Caco-2 (cell line): ENCODE measurements around the gene UGT1A4. TPM values are rescaled to one million over a fixed set of nuclear protein-coding genes. Genes with fewer than 3 reads are reported as not detected.

Experiments
- BruUV-seq: library from RNA; stranded (reverse); fragments of 400-500 nt; replicated peaks from 2 replicates; lab custom pipeline; 2021; lab: Mats Ljungman, UMichigan
- CTCF ChIA-PET: fragments of 300-600 bp; sonication (Branson Sonifier 250); formaldehyde crosslinking; loops from one replicate; lab custom pipeline; 2022; ENCODE audit warnings: antibody characterized with exemption; lab: Charles Lee
- POLR2A ChIA-PET: fragments of 300-600 bp; sonication (Branson Sonifier 250); formaldehyde crosslinking; loops from one replicate; lab custom pipeline; 2022; ENCODE audit warnings: antibody characterized with exemption; lab: Charles Lee
- DNase-seq, 2 experiments: peaks; one replicate each; pipeline versions ENCODE4 v3.0.0 to v3.0.0-alpha.2; 2020 to 2022
- H3K27me3 ChIP-seq: replicated peaks from 2 replicates; pipeline ENCODE4 v1.6.0; 2011; ENCODE audit warnings: low read length; ENCODE audit not compliant: control insufficient read depth, insufficient read depth
- H3K36me3 ChIP-seq: 2 replicates; pipeline ENCODE4 v1.5.1; 2011; ENCODE audit warnings: low read length; ENCODE audit not compliant: control insufficient read depth, insufficient read depth
- H3K4me1 ChIP-seq: fragments of 250-450 bp; sonication (Bioruptor Pico); 2 replicates; pipeline ENCODE4 v1.5.1; 2020; ENCODE audit warnings: mild to moderate bottlenecking
- H3K4me3 ChIP-seq: 2 replicates; pipeline ENCODE4 v1.5.1; 2011; ENCODE audit warnings: low read depth, mild to moderate bottlenecking, control low read depth, low read length
- H3K9me3 ChIP-seq: fragments of 250-450 bp; sonication (Bioruptor Pico); 2 replicates; pipeline ENCODE4 v1.5.1; 2020; ENCODE audit warnings: mild to moderate bottlenecking, moderate library complexity
- H3K27ac Mint-ChIP-seq: one replicate; pipeline ENCODE4 v1.8.0; 2022; ENCODE audit warnings: mixed read lengths; ENCODE audit not compliant: unreplicated experiment
- H3K27me3 Mint-ChIP-seq: one replicate; pipeline ENCODE4 v1.8.0; 2022; ENCODE audit warnings: mixed read lengths; ENCODE audit not compliant: insufficient read depth, unreplicated experiment
- H3K36me3 Mint-ChIP-seq: one replicate; pipeline ENCODE4 v1.8.0; 2022; ENCODE audit warnings: mild to moderate bottlenecking, mixed read lengths; ENCODE audit not compliant: insufficient read depth, unreplicated experiment
- H3K4me1 Mint-ChIP-seq: one replicate; pipeline ENCODE4 v1.8.0; 2022; ENCODE audit warnings: low read depth, mixed read lengths; ENCODE audit not compliant: unreplicated experiment
- H3K4me3 Mint-ChIP-seq: one replicate; pipeline ENCODE4 v1.8.0; 2022; ENCODE audit warnings: mild to moderate bottlenecking, moderate library complexity, mixed read lengths; ENCODE audit not compliant: unreplicated experiment
- H3K9me3 Mint-ChIP-seq: one replicate; pipeline ENCODE4 v1.8.0; 2022; ENCODE audit warnings: mixed read lengths; ENCODE audit not compliant: unreplicated experiment
- CTCF ChIP-seq, 2 experiments: fragments of 200-600 bp in 1 of 2; IDR thresholded peaks; 1 replicate in 1 of 2; 2 replicates in 1 of 2; pipeline versions ENCODE4 v1.5.1 to v1.8.0; 2011 to 2022; ENCODE audit warnings: antibody characterized with exemption in 1 of 2, control low read depth in 1 of 2, inconsistent platforms in 1 of 2, low read depth in 1 of 2, low read length in 1 of 2, mild to moderate bottlenecking in 1 of 2, moderate library complexity in 1 of 2; ENCODE audit not compliant: insufficient read depth in 1 of 2, severe bottlenecking in 1 of 2, unreplicated experiment in 1 of 2
- intact Hi-C: fragments of 100-400 bp; cut with micrococcal nuclease; formaldehyde crosslinking; loops from one replicate; pipeline ENCODE4 v1.10.0; 2022; ENCODE audit not compliant: unreplicated experiment
- total RNA-seq: library from RNA; stranded (reverse); gene quantifications from 2 replicates; pipeline ENCODE4 v1.2.3, GENCODE V29; 2022

UGT1A4 gene
- total RNA-seq, 1 experiment from 2014 or later: 0.79 TPM

DNA sequence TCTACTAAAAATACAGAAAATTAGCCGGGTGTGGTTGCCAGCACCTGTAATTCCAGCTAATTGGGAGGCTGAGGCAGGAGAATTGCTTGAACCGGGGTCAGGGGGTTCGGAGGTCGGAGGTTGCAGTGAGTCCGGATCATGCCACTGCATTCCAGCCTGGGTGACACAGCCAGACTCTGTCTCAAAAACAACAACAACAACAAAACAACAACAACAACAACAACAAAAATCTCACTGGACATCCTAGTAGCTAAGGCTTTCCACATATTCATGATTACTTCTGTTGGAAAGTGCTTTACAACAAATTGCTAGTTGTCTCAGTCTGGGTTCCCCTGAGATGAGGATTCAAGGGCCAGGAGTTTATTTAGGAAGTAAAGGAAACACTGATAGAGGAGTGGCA lies 55.3 kb downstream of the UGT1A4 start:
- H3K4me1 ChIP-seq: no peaks in the 10 kb centered on the region
- H3K27me3 ChIP-seq: no peaks in the 10 kb centered on the region
- Mint-ChIP-seq H3K27ac (no peak overlapping the region), H3K4me3 (no peak overlapping the region), H3K27me3 (no peaks in the 10 kb centered on the region), H3K4me1 (no peaks in the 10 kb centered on the region), H3K36me3 (peaks cover 30% of the 10 kb centered on the region), H3K9me3 (peaks cover 10% of the 10 kb centered on the region)
- no peak for DNase-seq
- no TSS peak for BruUV-seq
- H3K4me3 ChIP-seq: no peak overlapping the region
- POLR2A ChIA-PET: no interaction called here
- CTCF ChIA-PET: no interaction called here
- no peaks in the 10 kb centered on the region for H3K9me3 ChIP-seq
- intact Hi-C loops: no loop called here
- no peak for TF ChIP-seq CTCF (IDR thresholded peaks at IDR 0.05; ENCODE audit: insufficient read depth in 1 of 2, low read depth in 1 of 2, low read length in 1 of 2, severe bottlenecking in 1 of 2, unreplicated experiment in 1 of 2)
- no peaks in the 10 kb centered on the region for H3K36me3 ChIP-seq

DNA sequence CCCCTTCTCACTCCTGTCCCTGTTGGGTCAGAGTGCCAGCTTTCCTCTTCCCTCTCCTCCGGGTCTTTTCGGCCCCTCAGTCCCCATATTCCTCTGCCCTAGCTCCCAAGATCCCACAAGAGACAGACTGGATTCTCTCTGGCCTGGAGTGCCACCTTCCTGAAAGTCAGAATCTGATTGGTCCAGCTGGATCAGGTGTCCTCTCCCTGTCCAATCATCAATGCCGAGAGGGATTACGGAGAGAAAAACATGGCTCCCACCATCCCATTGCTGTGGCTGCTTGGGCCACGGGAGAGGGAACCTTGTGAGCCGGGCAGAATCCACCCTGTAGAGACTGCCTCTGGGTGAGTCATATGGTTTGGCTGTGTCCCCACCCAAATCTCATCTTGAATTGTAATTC lies 56.9 kb downstream of the UGT1A4 start:
- Histone ChIP-seq H3K4me3 (no peak overlapping the region), H3K9me3 (no peaks in the 10 kb centered on the region), H3K4me1 (no peaks in the 10 kb centered on the region), H3K27me3 (no peaks in the 10 kb centered on the region), H3K36me3 (no peaks in the 10 kb centered on the region)
- no peak for TF ChIP-seq CTCF (IDR thresholded peaks at IDR 0.05; ENCODE audit: insufficient read depth in 1 of 2, low read depth in 1 of 2, low read length in 1 of 2, severe bottlenecking in 1 of 2, unreplicated experiment in 1 of 2)
- CTCF ChIA-PET: no interaction called here
- Mint-ChIP-seq H3K27me3 (no peaks in the 10 kb centered on the region), H3K4me3 (no peak overlapping the region), H3K9me3 (peaks cover 10% of the 10 kb centered on the region), H3K36me3 (peaks cover 17% of the 10 kb centered on the region), H3K27ac (no peak overlapping the region), H3K4me1 (no peaks in the 10 kb centered on the region)
- intact Hi-C loops: no loop called here
- POLR2A ChIA-PET: no interaction called here
- no TSS peak for BruUV-seq
- DNase-seq: no peak

GRCh38 chr2:233778030-233778429 lies 59.5 kb downstream of the UGT1A4 start, which contains the start of gene MROH2A:
Gene MROH2A, plus strand, starts transcription at chr2:233778330. Its CDS starts 1,029 bp downstream, at chr2:233779359.
- peaks cover 10% of the 10 kb centered on the region for H3K9me3 Mint-ChIP-seq

More at GRCh38 chr2:233778030-233778429, 59.5 kb downstream of the UGT1A4 start, which contains the start of gene MROH2A:
- ChIA-PET POLR2A (no interaction called here), CTCF (no interaction called here)
- H3K4me1 ChIP-seq: no peaks in the 10 kb centered on the region
- no peak within 1 kb of the TSS for H3K4me3 ChIP-seq
- no peaks in the 10 kb centered on the region for H3K9me3 ChIP-seq
- intact Hi-C loops: no loop called here
- H3K27me3 ChIP-seq: no peaks in the 10 kb centered on the region
- no peaks in the 10 kb centered on the region for H3K4me1 Mint-ChIP-seq
- BruUV-seq: no TSS peak
- H3K27me3 Mint-ChIP-seq: no peaks in the 10 kb centered on the region
- no peak for TF ChIP-seq CTCF (IDR thresholded peaks at IDR 0.05; ENCODE audit: insufficient read depth in 1 of 2, low read depth in 1 of 2, low read length in 1 of 2, severe bottlenecking in 1 of 2, unreplicated experiment in 1 of 2)
- H3K36me3 Mint-ChIP-seq: peaks cover 17% of the 10 kb centered on the region
- H3K36me3 ChIP-seq: no peaks in the 10 kb centered on the region
- no peak within 1 kb of the TSS for H3K27ac Mint-ChIP-seq
- H3K4me3 Mint-ChIP-seq: no peak within 1 kb of the TSS
- no peak for DNase-seq
